PC-9 (cell line): ENCODE results near the gene VASH2.

ENCODE experiments used
- EZH2 ChIP-seq: fragments of 200-600 bp; sonication (generic); IDR thresholded peaks from 2 replicates; pipeline ENCODE4 v1.8.0; 2017; ENCODE audit warnings: antibody characterized with exemption, low read depth
- TF ChIP-seq, protein P1 (sequence below): fragments of 200-600 bp; sonication (generic); conservative IDR thresholded peaks from 2 replicates; pipeline ENCODE4 v1.6.1; 2017; ENCODE audit warnings: mixed run types, antibody characterized with exemption, mild to moderate bottlenecking, moderate library complexity

GRCh38 chr1:212962509-212962908 lies 12.2 kb downstream of the VASH2 start:
- TF ChIP-seq, protein P1, sequence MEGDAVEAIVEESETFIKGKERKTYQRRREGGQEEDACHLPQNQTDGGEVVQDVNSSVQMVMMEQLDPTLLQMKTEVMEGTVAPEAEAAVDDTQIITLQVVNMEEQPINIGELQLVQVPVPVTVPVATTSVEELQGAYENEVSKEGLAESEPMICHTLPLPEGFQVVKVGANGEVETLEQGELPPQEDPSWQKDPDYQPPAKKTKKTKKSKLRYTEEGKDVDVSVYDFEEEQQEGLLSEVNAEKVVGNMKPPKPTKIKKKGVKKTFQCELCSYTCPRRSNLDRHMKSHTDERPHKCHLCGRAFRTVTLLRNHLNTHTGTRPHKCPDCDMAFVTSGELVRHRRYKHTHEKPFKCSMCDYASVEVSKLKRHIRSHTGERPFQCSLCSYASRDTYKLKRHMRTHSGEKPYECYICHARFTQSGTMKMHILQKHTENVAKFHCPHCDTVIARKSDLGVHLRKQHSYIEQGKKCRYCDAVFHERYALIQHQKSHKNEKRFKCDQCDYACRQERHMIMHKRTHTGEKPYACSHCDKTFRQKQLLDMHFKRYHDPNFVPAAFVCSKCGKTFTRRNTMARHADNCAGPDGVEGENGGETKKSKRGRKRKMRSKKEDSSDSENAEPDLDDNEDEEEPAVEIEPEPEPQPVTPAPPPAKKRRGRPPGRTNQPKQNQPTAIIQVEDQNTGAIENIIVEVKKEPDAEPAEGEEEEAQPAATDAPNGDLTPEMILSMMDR, result no peak
- no peak for TF ChIP-seq EZH2
